HTR-8/SVneo (cell line): ENCODE results near the gene HTR2B.
A peak's percentile ranks its signal among the peaks of the same experiment; 100 is the strongest.

Experiments
- DNase-seq: peaks from one replicate; pipeline ENCODE4 v3.0.0; 2011; ENCODE audit warnings: low spot score, mixed read lengths; ENCODE audit not compliant: insufficient read length
- FAIRE-seq: peaks from 2 replicates; lab custom pipeline; 2011; peaks lifted over from hg19 to GRCh38; lab: Jason Lieb, UNC

Gene HTR2B

DNA sequence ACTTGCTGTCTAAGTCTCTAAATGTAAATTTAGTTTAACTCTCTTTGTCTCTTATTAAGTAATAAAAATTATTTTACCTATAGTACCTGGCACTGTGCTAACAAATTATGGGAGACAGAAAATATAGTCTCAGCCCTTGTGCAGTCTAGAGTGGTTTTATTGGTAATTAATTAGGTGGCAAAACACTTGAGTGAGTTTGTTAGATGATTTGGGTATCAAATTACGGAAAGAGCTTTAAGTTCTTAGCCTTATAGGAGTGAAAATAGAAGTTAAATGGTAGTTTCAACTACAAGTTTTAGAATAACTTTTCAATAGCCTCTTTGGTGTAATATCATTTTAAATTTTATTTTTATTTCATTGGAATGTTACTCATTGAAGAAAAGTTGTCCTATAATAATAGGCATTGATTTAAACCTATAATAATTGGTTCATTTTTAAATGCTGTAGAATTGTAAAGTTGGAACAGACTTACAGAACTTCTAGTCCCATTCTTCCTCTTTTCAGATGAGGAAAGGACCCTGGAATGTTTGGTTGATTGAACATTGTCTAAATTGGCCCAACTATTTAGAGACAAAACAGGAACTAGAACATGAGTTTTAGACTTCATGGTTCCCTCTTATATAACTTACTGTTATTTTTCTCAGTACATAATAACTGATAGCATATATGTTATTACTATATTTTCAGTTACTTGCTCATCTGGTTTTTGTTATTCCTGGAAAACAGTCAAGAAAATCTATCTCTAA is 10.2 kb upstream of the HTR2B start:
- DNase-seq: no peak
- FAIRE-seq: no peak

DNA sequence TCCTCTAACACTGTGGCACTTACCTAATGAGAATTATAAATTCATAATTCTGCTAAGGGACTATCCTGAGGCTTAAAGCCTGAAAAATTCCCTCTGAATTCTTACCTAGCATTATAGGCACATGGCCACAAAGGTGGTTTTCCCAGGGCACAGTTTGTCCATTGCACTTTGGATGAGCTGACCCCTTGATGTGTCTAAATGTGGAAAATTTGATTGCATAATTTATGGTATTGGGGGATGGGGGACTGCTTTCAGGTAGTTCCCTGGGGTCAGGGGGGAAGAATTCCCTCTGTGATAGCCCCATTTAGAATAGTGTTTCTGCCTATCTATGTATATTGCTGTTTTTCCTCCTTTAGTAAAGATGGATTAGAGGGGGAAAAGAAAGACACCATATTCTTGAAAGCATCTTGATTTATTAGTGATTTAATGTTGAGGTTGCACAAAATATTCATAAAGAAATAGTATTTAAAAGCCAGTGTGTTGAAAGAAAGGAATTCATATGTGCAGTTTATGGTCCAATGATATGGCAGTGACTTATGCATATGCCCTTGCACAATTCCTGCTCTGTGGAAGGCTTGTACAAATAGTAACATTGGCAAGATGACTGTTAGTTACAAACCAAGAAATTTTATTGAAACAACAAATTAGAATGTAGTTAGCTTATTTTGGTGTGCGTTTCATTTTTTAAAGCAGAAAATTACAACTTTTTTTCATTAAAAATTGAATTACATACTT is 8.7 kb upstream of the HTR2B start:
- FAIRE-seq (no peak), DNase-seq (no peak)

- peak; percentile 49 for FAIRE-seq
- DNase-seq: peak; percentile 48
Measured at GRCh38 chr2:231132129-231132528, 7.3 kb upstream of the HTR2B start.

DNA sequence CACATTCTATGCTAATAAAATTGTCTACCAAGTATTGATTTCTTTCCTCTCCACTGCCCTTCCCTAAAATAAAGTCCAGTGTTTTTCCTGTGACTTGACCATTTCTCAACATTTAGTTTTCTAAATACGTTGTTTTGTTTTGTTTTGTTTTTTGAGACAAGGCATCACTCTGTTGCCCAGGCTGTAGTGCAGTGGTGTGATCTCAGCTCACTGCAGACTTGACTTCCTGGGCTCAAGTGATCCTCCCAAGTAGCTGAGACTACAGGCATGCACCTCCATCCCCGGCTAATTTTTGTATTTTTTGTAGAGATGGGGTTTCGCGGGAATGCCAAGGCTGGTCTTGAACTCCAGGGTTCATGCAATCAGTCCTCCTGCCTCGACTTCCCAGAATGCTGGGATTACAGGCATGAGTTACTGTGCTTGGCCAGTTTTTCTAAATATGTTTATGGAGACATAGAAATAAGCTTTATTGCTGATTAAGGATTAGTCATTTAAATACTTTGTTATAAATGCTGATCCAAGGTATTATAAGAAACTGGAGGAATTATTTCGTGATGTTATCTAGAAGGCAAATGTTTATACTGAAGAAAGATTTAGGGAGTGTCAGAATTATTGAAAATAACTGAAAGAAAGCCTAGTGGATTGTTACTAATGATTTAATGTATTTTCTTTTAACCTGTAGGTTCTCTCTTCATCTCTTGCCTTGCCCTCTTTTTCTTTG is 5.7 kb upstream of the HTR2B start:
- DNase-seq: no peak
- FAIRE-seq: peak; percentile 78

- DNase-seq (no peak), FAIRE-seq (no peak)
Measured at GRCh38 chr2:231129216-231129615, 4.4 kb upstream of the HTR2B start.

GRCh38 chr2:231128541-231128940 is 3.7 kb upstream of the HTR2B start:
- FAIRE-seq: peak; percentile 31

DNA sequence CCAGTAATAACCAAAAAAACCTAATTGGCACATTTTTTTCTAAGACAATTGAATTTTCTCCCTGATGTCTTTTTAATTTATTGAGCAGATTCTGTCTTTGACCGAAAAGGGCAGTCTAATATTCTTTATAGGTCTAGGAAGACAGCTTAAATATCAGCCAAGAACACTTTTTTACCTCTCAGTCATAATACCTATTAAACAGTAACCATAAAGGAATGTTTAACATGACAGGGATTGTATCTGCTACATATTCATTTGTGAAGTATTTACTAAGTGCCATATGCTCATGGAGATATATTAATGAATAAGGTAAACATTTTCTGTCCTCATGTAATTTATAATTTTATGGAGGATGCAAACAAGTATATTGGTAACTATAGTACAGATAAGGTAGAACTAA is 3.1 kb upstream of the HTR2B start:
- DNase-seq (no peak), FAIRE-seq (no peak)

More at GRCh38 chr2:231128541-231128940, 3.7 kb upstream of the HTR2B start:
- DNase-seq: no peak

DNA sequence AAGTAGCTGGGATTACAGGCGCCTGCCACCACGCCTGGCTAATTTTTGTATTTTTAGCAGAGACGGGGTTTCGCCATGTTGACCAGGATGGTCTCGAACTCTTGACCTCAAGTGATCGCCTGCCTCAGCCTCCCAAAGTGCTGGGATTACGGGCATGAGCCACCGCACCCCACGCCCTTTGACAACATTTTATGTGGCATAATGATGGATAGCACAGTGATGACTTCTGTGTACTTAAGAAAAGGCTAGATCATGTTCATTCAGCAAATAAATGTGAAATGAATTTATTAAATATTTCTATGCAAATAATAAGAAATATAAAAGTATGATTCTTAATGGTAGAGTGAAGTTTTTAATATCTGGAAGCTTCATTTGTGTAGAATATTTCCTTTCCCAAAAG is 2.6 kb upstream of the HTR2B start:
- no peak for FAIRE-seq
- no peak for DNase-seq

DNA sequence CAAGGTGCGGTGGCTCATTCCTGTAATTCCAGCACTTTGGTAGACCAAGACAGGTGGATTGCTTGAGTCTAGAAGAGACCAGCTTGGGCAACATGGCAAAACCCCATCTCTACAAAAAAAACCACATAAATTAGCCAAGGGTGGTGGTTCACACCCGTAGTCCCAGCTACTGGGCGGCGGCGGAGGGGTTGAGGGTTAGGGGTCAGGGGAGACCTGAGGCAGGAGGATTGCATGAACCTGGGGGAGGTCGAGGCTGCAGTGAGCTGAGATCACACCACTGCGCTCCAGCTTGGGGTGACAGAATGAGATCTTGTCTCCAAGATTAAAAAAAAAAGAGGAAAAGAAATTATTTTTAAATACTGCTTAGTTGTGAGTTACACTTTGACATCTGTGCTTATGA is 1.3 kb upstream of the HTR2B start:
- no peak for FAIRE-seq
- DNase-seq: no peak

GRCh38 chr2:231123362-231123898 is 1.4 kb downstream of the HTR2B start:
- FAIRE-seq: no peak
- DNase-seq: no peak

GRCh38 chr2:231118614-231118942 is 6.3 kb downstream of the HTR2B start:
- no peak for DNase-seq
- no peak for FAIRE-seq

DNA sequence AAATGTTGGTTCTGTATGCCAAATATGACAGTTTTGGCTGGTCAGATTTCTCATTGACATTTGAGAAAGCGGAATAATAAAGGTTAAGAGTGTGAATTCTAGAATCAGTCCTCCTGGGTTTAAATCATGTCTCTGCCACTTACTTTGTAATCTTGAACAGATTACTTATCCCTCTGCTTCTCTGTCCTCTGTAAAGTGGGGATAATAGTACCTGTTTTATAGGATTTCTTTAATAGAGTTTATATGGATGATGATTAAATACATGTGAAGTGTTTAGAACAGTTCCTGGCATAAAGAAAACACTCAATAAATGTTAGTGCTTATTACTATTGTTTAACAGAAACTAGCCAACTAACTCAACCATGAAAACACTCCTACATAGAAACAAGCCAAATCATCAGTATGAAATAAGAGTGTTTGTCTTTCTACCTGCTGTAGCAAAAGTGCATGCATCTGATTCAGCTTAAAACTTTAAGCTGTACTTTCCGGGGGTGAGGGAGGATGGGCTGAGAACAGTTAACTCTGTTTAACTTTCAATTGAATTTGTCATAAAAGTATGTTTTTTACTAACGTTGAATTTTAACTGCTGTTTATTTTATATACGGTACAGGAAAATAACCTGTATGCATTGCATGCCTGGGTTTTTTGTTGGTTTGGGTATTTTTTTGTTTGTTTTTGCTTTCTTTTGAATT is 6.8 kb downstream of the HTR2B start:
- no peak for DNase-seq
- no peak for FAIRE-seq

DNA sequence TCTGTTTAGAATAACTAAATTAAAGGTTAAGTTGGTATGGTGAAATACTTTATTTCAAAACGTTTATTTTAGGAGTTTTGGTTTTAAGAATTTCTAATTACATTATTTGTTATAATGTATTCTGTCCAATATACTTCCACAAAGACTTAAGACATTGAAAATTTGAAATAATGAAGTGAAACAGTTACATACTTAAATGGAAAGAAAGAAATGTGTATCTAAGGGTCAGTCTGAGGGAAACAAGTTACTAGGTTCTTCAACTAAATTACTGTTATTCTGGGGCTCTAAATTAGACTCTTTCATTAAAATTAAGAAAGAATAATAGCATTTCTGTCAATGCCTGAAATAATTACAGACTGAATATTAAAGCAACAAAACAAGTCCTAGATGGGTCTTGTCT is 7.7 kb downstream of the HTR2B start:
- FAIRE-seq (no peak), DNase-seq (no peak)

GRCh38 chr2:231115651-231116050 is 9.2 kb downstream of the HTR2B start:
- FAIRE-seq (no peak), DNase-seq (no peak)

- FAIRE-seq (no peak), DNase-seq (no peak)
Measured at GRCh38 chr2:231113489-231113888, 11.4 kb downstream of the HTR2B start.

GRCh38 chr2:231111987-231112386 is 12.9 kb downstream of the HTR2B start:
- no peak for FAIRE-seq

DNA sequence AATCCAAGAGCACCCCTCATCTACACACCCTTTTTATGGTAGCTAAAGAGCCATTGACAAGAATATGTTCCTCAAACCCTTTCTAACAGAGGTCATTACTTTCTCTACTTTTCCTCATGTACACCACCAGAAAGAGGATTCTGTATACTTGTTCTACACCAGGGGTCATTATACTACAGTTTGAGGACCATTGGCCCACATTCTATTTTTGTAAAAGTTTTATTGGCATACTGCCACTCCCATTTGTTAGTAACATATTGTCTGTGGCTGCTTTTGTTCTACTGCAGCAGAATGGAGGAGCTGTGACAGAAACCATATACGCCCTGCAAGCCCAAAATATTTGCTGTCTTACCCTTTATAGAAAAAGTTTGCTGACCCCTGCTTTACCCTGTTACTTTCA is 14.3 kb downstream of the HTR2B start:
- FAIRE-seq (peak; percentile 23), DNase-seq (no peak)

More at GRCh38 chr2:231111987-231112386, 12.9 kb downstream of the HTR2B start:
- no peak for DNase-seq

- no peak for FAIRE-seq
- DNase-seq: peak; percentile 51
Measured at GRCh38 chr2:231104115-231104713, 20.6 kb downstream of the HTR2B start.

DNA sequence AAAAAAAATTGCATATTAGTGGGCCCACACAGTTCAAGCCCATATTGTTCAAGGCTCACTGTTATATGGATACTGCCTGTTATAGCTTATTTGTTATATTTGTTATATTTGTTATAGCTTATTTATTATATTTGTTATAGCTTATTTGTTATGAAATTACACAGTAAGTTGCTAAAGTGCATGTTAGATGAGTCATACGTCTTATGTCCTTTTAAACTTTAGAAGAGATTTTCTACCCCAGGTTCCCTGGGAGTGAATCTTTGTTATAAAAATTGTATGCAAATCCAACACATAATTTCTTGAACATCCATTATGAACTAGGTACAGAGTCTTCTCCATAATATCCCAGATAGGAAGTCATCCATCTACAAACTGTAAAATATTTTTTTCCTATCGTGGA is 22.1 kb downstream of the HTR2B start:
- FAIRE-seq (no peak), DNase-seq (no peak)

DNA sequence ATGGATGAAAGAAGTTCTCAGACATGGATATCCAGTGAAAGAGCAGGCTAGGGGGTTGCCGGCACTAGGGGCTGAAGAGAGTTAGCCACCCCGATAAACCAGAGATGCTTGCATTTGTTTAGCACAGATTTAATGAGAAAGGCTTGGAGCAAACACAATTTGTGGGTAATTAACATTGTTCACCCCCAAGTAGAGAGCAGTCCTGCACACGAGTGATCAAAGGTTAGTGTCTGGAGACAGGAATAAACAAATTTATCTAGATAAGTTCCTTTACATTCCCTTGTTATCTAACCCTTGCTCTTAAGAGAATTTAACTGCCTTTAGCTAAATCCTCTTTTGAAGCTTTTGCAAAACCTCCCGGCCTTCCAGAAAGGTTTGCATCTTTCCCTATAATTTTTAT is 23.9 kb downstream of the HTR2B start:
- no peak for FAIRE-seq
- DNase-seq: no peak
